Vagina (tissue), 2 donors: Measurements from ENCODE around the gene TOB1. TPM values are rescaled to one million over a fixed set of nuclear protein-coding genes. Genes with fewer than 3 reads are reported as not detected.

Experiments
- DNase-seq, 2 donors: peaks; one replicate each; pipeline ENCODE4 v3.0.0-alpha.2; 2017; ENCODE audit errors: extremely low spot score in 2 of 2
- H3K27ac ChIP-seq: fragments of 200-600 bp; sonication (generic); one replicate; pipeline ENCODE4 v1.5.1; 2019
- H3K27me3 ChIP-seq: fragments of 200-600 bp; sonication (generic); one replicate; pipeline ENCODE4 v1.5.1; 2019
- H3K36me3 ChIP-seq, 2 donors: fragments of 200-600 bp; sonication (generic); one replicate each; pipeline ENCODE4 v1.5.1; 2017 to 2019
- H3K4me1 ChIP-seq: fragments of 200-600 bp; sonication (generic); one replicate; pipeline ENCODE4 v1.5.1; 2019
- H3K4me3 ChIP-seq, 2 donors: fragments of 200-600 bp; sonication (generic); 1 replicate in 1 of 2; 2 replicates in 1 of 2; pipeline ENCODE4 v1.5.1; 2016 to 2019
- H3K9me3 ChIP-seq: fragments of 200-600 bp; sonication (generic); one replicate; pipeline ENCODE4 v1.5.1; 2019
- POLR2A ChIP-seq, 2 donors: fragments of 450-650 bp; IDR thresholded peaks; one replicate each; pipeline ENCODE4 v1.6.1; 2017; ENCODE audit warnings: antibody characterized with exemption in 2 of 2, mild to moderate bottlenecking in 2 of 2, moderate library complexity in 2 of 2
- POLR2AphosphoS5 ChIP-seq, 2 donors: sonication (generic); formaldehyde crosslinking; IDR thresholded peaks; one replicate each; pipeline ENCODE4 v1.9.0; 2017; ENCODE audit warnings: antibody characterized with exemption in 2 of 2, mild to moderate bottlenecking in 2 of 2, low read depth in 1 of 2; ENCODE audit not compliant: insufficient read depth in 1 of 2
- intact Hi-C: fragments of 100-400 bp; cut with DNase I; formaldehyde crosslinking; loops from one replicate; pipeline ENCODE4 v1.15.1; 2023
- total RNA-seq: library from RNA; depleted of rRNA; stranded (reverse); fragments of >200 nt; gene quantifications from one replicate; pipeline ENCODE4 v1.2.3, GENCODE V29; 2016
- TF ChIP-seq, protein P1 (sequence below), 3 experiments: fragments of 450-650 bp in 2 of 3; fragments of 200-600 bp in 1 of 3; sonication (generic) in 1 of 3; IDR thresholded peaks; one replicate each; pipeline ENCODE4 v1.5.1; 2017 to 2019; ENCODE audit warnings: antibody characterized with exemption in 3 of 3, mild to moderate bottlenecking in 2 of 3, moderate library complexity in 2 of 3

Gene TOB1
- total RNA-seq, 1 donor from 2014 or later, result 74.4 TPM

DNA sequence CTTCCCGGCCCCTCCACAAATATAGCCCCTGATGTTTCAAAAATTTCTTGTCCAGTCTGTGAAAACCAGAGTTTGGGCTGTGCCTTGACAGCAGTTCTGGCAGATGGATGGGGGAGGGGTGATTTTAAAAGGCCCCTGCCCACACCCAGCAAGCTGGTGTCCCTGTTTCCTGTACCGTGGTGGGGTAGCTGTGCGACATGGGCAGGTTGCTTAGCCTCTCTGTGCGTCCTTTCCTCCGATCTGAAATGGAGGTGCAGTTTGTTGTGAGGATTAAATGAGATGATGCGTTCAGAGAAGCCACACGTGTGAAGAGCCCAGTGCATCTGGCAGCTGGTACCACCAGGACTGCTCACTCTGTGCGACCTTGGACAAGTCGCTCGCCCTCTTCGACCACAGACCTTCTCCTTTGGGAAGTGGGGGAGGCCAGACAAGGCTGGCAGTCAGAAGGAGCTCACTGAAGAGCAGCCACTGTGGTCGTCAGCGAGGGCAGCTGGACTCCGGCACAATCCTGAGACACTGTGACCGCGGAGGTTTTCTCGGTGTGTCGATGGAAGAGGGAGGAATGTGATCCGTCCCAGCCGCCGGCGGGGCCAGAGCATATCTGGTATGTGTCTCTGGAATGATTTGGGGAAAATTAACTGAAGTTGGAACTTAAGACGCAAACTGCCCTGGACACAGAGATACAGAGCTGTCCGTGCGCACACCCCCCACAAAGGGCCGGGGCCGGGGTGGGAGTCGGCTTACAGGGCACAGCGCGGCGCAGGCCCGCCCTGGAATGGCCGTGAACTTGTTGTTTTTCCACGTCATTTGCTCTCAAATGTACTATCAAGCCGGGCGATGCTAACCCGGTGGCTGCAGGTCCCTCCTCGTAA lies 31.5 kb downstream of the TOB1 start:
- Histone ChIP-seq H3K9me3 (no peaks in the 10 kb centered on the region), H3K4me3 (peak overlapping the region; percentile 30 to 37), H3K27me3 (no peaks in the 10 kb centered on the region), H3K27ac (peak overlapping the region; percentile 18), H3K4me1 (peaks cover 31% of the 10 kb centered on the region), H3K36me3 (no peaks in the 10 kb centered on the region)
- DNase-seq, result no peak
- intact Hi-C loops, result no loop called here
- no peak for TF ChIP-seq POLR2A (IDR thresholded peaks at IDR 0.05)
- no peak for TF ChIP-seq POLR2AphosphoS5 (IDR thresholded peaks at IDR 0.05; ENCODE audit: insufficient read depth in 1 of 2, low read depth in 1 of 2)
- TF ChIP-seq, protein P1, sequence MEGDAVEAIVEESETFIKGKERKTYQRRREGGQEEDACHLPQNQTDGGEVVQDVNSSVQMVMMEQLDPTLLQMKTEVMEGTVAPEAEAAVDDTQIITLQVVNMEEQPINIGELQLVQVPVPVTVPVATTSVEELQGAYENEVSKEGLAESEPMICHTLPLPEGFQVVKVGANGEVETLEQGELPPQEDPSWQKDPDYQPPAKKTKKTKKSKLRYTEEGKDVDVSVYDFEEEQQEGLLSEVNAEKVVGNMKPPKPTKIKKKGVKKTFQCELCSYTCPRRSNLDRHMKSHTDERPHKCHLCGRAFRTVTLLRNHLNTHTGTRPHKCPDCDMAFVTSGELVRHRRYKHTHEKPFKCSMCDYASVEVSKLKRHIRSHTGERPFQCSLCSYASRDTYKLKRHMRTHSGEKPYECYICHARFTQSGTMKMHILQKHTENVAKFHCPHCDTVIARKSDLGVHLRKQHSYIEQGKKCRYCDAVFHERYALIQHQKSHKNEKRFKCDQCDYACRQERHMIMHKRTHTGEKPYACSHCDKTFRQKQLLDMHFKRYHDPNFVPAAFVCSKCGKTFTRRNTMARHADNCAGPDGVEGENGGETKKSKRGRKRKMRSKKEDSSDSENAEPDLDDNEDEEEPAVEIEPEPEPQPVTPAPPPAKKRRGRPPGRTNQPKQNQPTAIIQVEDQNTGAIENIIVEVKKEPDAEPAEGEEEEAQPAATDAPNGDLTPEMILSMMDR (IDR thresholded peaks at IDR 0.05), result no peak

DNA sequence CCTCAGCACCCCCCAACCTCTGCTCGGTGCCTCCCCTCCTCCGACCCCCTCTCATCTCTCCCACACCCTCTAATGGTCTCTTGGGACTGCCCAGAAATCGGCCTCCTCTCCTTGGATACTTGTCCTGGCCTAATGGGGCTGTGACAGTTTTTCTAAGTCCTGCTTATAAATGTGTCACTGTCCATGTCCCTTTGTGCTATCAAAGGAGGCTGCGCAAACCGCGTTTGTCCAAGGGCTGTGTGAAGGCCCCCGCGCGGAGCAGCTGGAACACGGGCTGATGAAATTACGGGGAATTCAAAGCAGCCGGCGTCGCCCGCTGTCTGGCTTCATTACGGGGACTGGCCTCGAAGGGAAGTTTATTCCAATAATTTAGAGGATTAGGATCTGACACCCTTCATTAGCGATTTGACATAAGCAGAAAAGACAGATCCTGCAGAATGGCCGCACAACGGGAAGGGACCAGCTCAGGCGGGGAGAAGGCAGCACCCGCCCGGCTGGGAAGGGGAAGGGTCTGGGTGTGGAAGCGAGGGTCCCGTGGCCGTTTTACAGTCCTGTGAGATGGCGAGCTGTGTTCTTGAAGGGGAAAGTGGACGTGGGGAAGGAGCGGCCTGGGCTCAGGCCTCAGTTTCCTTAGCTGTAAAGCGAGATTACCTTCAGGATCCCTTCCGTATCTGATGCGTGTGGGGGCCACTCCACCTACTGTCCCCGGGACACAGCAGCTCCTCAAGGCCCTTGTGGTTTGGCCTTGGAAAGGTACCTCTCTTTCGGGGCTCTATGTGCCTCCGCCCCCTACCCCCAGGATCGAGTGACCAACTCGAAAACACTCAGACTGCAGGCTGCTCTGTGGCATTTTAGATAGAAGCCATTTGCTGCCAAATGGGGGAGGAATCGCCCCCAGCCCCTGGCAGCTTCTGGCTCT lies 32.4 kb downstream of the TOB1 start:
- H3K4me3 ChIP-seq, result no peak overlapping the region
- intact Hi-C loops, result no loop called here

DNA sequence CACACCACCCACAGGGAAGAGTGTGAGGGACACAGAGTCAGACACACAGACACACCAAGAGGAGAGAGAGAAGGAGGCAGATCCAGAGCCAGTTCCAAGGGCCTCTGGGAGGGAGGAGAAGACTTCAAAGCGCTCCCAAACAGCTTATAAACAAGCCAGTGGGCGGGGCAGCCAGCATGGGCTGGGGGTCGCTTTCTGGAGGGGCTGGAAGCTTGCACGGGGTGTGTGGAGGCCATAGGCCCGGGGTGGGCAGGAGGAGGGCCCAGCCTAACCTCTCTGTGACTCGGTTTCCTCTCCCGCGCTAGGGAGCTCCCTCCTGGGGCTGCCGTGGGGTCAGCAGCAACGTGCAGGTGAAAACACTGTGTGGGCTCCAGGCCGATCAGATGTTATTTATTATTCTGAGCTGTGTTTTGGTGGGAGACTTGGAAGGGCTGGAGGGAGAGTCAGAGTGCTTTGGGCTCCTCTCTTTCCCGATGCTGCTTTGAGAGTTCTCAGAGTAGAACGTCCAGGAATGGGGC lies 33.2 kb downstream of the TOB1 start:
- Histone ChIP-seq H3K27ac (no peak overlapping the region), H3K36me3 (no peaks in the 10 kb centered on the region), H3K4me1 (peaks cover 31% of the 10 kb centered on the region), H3K27me3 (no peaks in the 10 kb centered on the region), H3K4me3 (no peak overlapping the region), H3K9me3 (no peaks in the 10 kb centered on the region)
- no peak for DNase-seq
- TF ChIP-seq, protein P1 (IDR thresholded peaks at IDR 0.05), result no peak
- TF ChIP-seq POLR2A (IDR thresholded peaks at IDR 0.05) (no peak), POLR2AphosphoS5 (IDR thresholded peaks at IDR 0.05; ENCODE audit: insufficient read depth in 1 of 2, low read depth in 1 of 2) (no peak)
- intact Hi-C loops, result no loop called here

More for the DNA sequence above, 32.4 kb downstream of the TOB1 start:
- no peak for DNase-seq
- Histone ChIP-seq H3K27ac (no peak overlapping the region), H3K27me3 (no peaks in the 10 kb centered on the region), H3K36me3 (no peaks in the 10 kb centered on the region), H3K9me3 (no peaks in the 10 kb centered on the region), H3K4me1 (peaks cover 31% of the 10 kb centered on the region)
- no peak for TF ChIP-seq POLR2A (IDR thresholded peaks at IDR 0.05)

DNA sequence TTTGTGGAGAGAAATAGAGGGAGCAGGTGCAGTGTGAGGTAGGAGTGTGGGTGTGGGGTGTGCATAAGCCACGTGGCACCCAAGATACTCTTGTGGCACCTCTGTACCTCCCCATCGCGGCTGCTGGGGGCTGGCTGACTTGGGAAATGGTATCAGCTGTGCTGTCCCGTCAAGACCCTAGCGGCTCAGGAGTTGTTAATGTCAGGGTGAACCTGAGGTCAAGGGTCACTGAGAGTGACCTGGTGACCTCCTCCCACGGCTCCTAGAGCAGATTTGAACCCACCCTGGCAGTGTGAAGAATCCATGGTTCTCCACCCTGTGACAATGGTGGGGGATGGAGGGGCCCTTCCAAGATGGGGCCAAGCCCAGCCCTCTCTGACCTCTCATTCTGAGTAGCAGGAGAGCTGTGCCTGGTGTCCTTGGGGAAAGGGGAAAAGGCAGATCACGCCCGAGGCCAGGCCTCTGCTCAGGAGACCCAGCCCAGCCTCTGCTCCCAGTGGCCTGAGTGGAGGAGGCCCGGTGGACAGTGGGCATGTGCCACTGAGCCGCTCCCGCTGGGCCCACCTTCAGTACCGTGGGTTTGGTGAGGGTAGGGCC lies 33.8 kb downstream of the TOB1 start:
- intact Hi-C loops, result no loop called here
- Histone ChIP-seq H3K36me3 (no peaks in the 10 kb centered on the region), H3K9me3 (no peaks in the 10 kb centered on the region), H3K4me1 (peaks cover 31% of the 10 kb centered on the region), H3K4me3 (no peak overlapping the region), H3K27ac (no peak overlapping the region), H3K27me3 (no peaks in the 10 kb centered on the region)
- no peak for DNase-seq
- TF ChIP-seq POLR2A (IDR thresholded peaks at IDR 0.05) (no peak), POLR2AphosphoS5 (IDR thresholded peaks at IDR 0.05; ENCODE audit: insufficient read depth in 1 of 2, low read depth in 1 of 2) (no peak)
- TF ChIP-seq, protein P1 (IDR thresholded peaks at IDR 0.05), result no peak

DNA sequence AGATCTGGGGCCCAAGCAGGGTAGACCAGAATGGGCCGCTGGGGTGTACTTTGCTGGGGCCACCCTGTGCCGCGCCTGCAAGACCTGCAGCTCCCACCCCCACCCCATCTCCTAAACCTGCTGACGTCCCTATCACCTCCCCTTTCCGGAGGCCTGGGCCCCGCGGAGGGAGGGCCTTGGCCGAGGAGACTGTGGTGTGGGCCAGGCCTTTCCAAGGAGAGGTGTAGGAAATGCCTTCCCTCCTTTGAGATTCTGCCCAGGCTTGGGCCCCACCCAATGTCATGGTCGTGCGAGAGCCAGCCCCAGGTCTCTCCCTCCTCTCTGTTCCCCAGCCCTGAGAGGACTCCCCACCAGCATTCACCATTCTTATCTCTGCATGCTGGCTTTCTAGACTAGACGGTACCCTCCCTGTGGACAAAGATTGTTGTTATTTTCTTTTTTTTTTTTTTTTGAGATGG lies 34.7 kb downstream of the TOB1 start:
- intact Hi-C loops, result no loop called here
- Histone ChIP-seq H3K4me3 (no peak overlapping the region), H3K4me1 (peaks cover 31% of the 10 kb centered on the region), H3K27ac (no peak overlapping the region), H3K9me3 (no peaks in the 10 kb centered on the region), H3K27me3 (no peaks in the 10 kb centered on the region), H3K36me3 (no peaks in the 10 kb centered on the region)
- DNase-seq, result no peak
- TF ChIP-seq POLR2A (IDR thresholded peaks at IDR 0.05), result no peak
- TF ChIP-seq, protein P1 (IDR thresholded peaks at IDR 0.05), result no peak
- no peak for TF ChIP-seq POLR2AphosphoS5 (IDR thresholded peaks at IDR 0.05; ENCODE audit: insufficient read depth in 1 of 2, low read depth in 1 of 2)
